CD4-positive, CD25-positive, alpha-beta regulatory T cell (primary cell): ENCODE data around the gene BGN. TPM values are rescaled to one million over a fixed set of nuclear protein-coding genes. Genes with fewer than 3 reads are reported as not detected.
A peak's percentile ranks its signal among the peaks of the same experiment; 100 is the strongest.

ENCODE experiments used
- ATAC-seq, 2 donors: fragments of 150-1000 bp; cut with Tn5 transposase; one replicate each; pipeline ENCODE4 v1.10.0; 2021; ENCODE audit warnings: low read depth in 2 of 2, moderate number of reproducible peaks in 2 of 2, moderate library complexity in 1 of 2
- DNase-seq, 3 donors: peaks; one replicate each; pipeline versions ENCODE4 v3.0.0 to v3.0.0-alpha.2; 2012 to 2022; ENCODE audit warnings: mixed read lengths in 1 of 3
- H3K27ac ChIP-seq: one replicate; pipeline ENCODE4 v1.7.0; 2013; ENCODE audit warnings: mild to moderate bottlenecking, low read length; ENCODE audit not compliant: insufficient read depth, poor library complexity, severe bottlenecking
- H3K27me3 ChIP-seq: one replicate; pipeline ENCODE4 v1.7.0; 2013; ENCODE audit warnings: low read length; ENCODE audit not compliant: control insufficient read depth, insufficient read depth
- H3K36me3 ChIP-seq: one replicate; pipeline ENCODE4 v1.7.0; 2013; ENCODE audit warnings: mild to moderate bottlenecking, low read length, moderate library complexity; ENCODE audit not compliant: control insufficient read depth, insufficient read depth
- H3K4me1 ChIP-seq: 2 replicates; pipeline ENCODE4 v1.7.0; 2013; ENCODE audit warnings: mild to moderate bottlenecking, low read length; ENCODE audit not compliant: insufficient read depth, control insufficient read depth, poor library complexity, severe bottlenecking
- H3K4me3 ChIP-seq: one replicate; pipeline ENCODE4 v1.7.0; 2013; ENCODE audit warnings: low read depth, mild to moderate bottlenecking, low read length, moderate library complexity
- H3K9me3 ChIP-seq, 2 experiments: 1 replicate in 1 of 2; 2 replicates in 1 of 2; pipeline ENCODE4 v1.7.0; 2013; ENCODE audit warnings: low read length in 2 of 2, mild to moderate bottlenecking in 1 of 2, moderate library complexity in 1 of 2; ENCODE audit not compliant: control insufficient read depth in 2 of 2
- H3K27ac Mint-ChIP-seq, 3 donors: one replicate each; pipeline ENCODE4 v1.8.0; 2020 to 2022; ENCODE audit warnings: mild to moderate bottlenecking in 3 of 3, mixed read lengths in 3 of 3, moderate library complexity in 2 of 3
- H3K27me3 Mint-ChIP-seq: one replicate; pipeline ENCODE4 v1.8.0; 2022; ENCODE audit warnings: mild to moderate bottlenecking, mixed read lengths
- H3K36me3 Mint-ChIP-seq: one replicate; pipeline ENCODE4 v1.8.0; 2020; ENCODE audit warnings: mixed read lengths
- H3K4me1 Mint-ChIP-seq, 4 donors: one replicate each; pipeline ENCODE4 v1.8.0; 2020 to 2022; ENCODE audit warnings: mixed read lengths in 4 of 4, mild to moderate bottlenecking in 1 of 4
- H3K4me3 Mint-ChIP-seq, 4 donors: one replicate each; pipeline ENCODE4 v1.8.0; 2020 to 2022; ENCODE audit warnings: mild to moderate bottlenecking in 4 of 4, mixed read lengths in 4 of 4, moderate library complexity in 3 of 4
- H3K9me3 Mint-ChIP-seq, 7 donors: one replicate each; pipeline ENCODE4 v1.8.0; 2020 to 2022; ENCODE audit warnings: mixed read lengths in 7 of 7, mild to moderate bottlenecking in 3 of 7, moderate library complexity in 2 of 7
- polyA plus RNA-seq, 4 donors: library from polyadenylated mRNA; unstranded; fragments of 300-500 nt; fragmentation: Illumina TruSeq; gene quantifications; one replicate each; pipeline ENCODE4 v1.2.3, GENCODE V29; 2021
- total RNA-seq: library from RNA; stranded (reverse); gene quantifications from one replicate; pipeline ENCODE4 v1.2.3, GENCODE V29; 2022

Gene BGN
- total and polyA plus RNA-seq, 5 donors from 2014 or later: not detected

- ATAC-seq (no peak), DNase-seq (no peak)
- Histone ChIP-seq H3K36me3 (no peaks in the 10 kb centered on the region), H3K4me3 (no peak overlapping the region), H3K27ac (no peak overlapping the region), H3K9me3 (no peaks in the 10 kb centered on the region), H3K27me3 (no peaks in the 10 kb centered on the region), H3K4me1 (no peaks in the 10 kb centered on the region)
- no peaks in the 10 kb centered on the region for H3K36me3 Mint-ChIP-seq
- H3K9me3 Mint-ChIP-seq: peaks cover 0 to 2% (median 0%) of the 10 kb centered on the region in 7 donors
- H3K4me3 Mint-ChIP-seq: no peak overlapping the region
- peaks cover 0 to 9% (median 0%) of the 10 kb centered on the region in 4 donors for H3K4me1 Mint-ChIP-seq
- no peak overlapping the region for H3K27ac Mint-ChIP-seq
- no peaks in the 10 kb centered on the region for H3K27me3 Mint-ChIP-seq
Measured at GRCh38 chrX:153512501-153512893, 17.7 kb downstream of the BGN start.

- peaks cover 0 to 2% (median 0%) of the 10 kb centered on the region in 7 donors for H3K9me3 Mint-ChIP-seq
- H3K27ac Mint-ChIP-seq: no peak overlapping the region
- H3K27me3 Mint-ChIP-seq: peaks cover under 1% of the 10 kb centered on the region
- Histone ChIP-seq H3K27ac (no peak overlapping the region), H3K9me3 (no peaks in the 10 kb centered on the region), H3K27me3 (no peaks in the 10 kb centered on the region), H3K4me3 (no peak overlapping the region), H3K36me3 (no peaks in the 10 kb centered on the region), H3K4me1 (no peaks in the 10 kb centered on the region)
- peaks cover 0 to 5% (median 0%) of the 10 kb centered on the region in 4 donors for H3K4me1 Mint-ChIP-seq
- DNase-seq: no peak
- no peaks in the 10 kb centered on the region for H3K36me3 Mint-ChIP-seq
- ATAC-seq: no peak
- H3K4me3 Mint-ChIP-seq: no peak overlapping the region
Measured at GRCh38 chrX:153513265-153513664, 18.5 kb downstream of the BGN start.

- Histone ChIP-seq H3K4me3 (no peak overlapping the region), H3K4me1 (no peaks in the 10 kb centered on the region), H3K9me3 (no peaks in the 10 kb centered on the region), H3K27ac (no peak overlapping the region), H3K27me3 (no peaks in the 10 kb centered on the region), H3K36me3 (no peaks in the 10 kb centered on the region)
- H3K27ac Mint-ChIP-seq: no peak overlapping the region
- no peak overlapping the region for H3K4me3 Mint-ChIP-seq
- H3K36me3 Mint-ChIP-seq: no peaks in the 10 kb centered on the region
- DNase-seq (no peak), ATAC-seq (no peak)
- H3K4me1 Mint-ChIP-seq: peaks cover 0 to 5% (median 0%) of the 10 kb centered on the region in 4 donors
- H3K9me3 Mint-ChIP-seq: peaks cover 0 to 2% (median 0%) of the 10 kb centered on the region in 7 donors
- H3K27me3 Mint-ChIP-seq: peaks cover 4% of the 10 kb centered on the region
Measured at GRCh38 chrX:153514259-153514658, 19.5 kb downstream of the BGN start.

GRCh38 chrX:153515435-153515834, 20.7 kb downstream of the BGN start:
- Histone ChIP-seq H3K9me3 (no peaks in the 10 kb centered on the region), H3K27me3 (no peaks in the 10 kb centered on the region), H3K4me1 (no peaks in the 10 kb centered on the region), H3K36me3 (no peaks in the 10 kb centered on the region), H3K27ac (no peak overlapping the region), H3K4me3 (no peak overlapping the region)
- Mint-ChIP-seq H3K36me3 (no peaks in the 10 kb centered on the region), H3K4me3 (no peak overlapping the region), H3K27me3 (peaks cover 7% of the 10 kb centered on the region), H3K27ac (peak overlapping the region in 1 of 3 donors; percentile 80), H3K4me1 (peaks cover 0 to 5% (median 0%) of the 10 kb centered on the region in 4 donors), H3K9me3 (peaks cover 0 to 2% (median 0%) of the 10 kb centered on the region in 7 donors)
- ATAC-seq: no peak
- no peak for DNase-seq

GRCh38 chrX:153516073-153516472, 21.3 kb downstream of the BGN start:
- H3K27ac Mint-ChIP-seq: no peak overlapping the region
- Histone ChIP-seq H3K27me3 (no peaks in the 10 kb centered on the region), H3K36me3 (no peaks in the 10 kb centered on the region), H3K4me1 (no peaks in the 10 kb centered on the region), H3K4me3 (no peak overlapping the region), H3K9me3 (no peaks in the 10 kb centered on the region), H3K27ac (no peak overlapping the region)
- H3K4me1 Mint-ChIP-seq: peaks cover 0 to 5% (median 0%) of the 10 kb centered on the region in 4 donors
- no peaks in the 10 kb centered on the region for H3K36me3 Mint-ChIP-seq
- H3K9me3 Mint-ChIP-seq: peaks cover 0 to 2% (median 0%) of the 10 kb centered on the region in 7 donors
- DNase-seq: no peak
- peaks cover 7% of the 10 kb centered on the region for H3K27me3 Mint-ChIP-seq
- ATAC-seq: no peak
- H3K4me3 Mint-ChIP-seq: no peak overlapping the region

GRCh38 chrX:153517423-153517822, 22.6 kb downstream of the BGN start, which contains the start of gene ATP2B3:
Gene ATP2B3, plus strand, starts transcription at chrX:153517642. Its CDS starts 18,606 bp downstream, at chrX:153536248.
- Mint-ChIP-seq H3K36me3 (no peaks in the 10 kb centered on the region), H3K9me3 (peaks cover 0 to 2% (median 0%) of the 10 kb centered on the region in 7 donors), H3K27me3 (peaks cover 11% of the 10 kb centered on the region), H3K4me3 (peak within 1 kb of the TSS in 1 of 4 donors; percentile 31), H3K27ac (peak within 1 kb of the TSS in 1 of 3 donors; percentile 80), H3K4me1 (peaks cover 0 to 5% (median 0%) of the 10 kb centered on the region in 4 donors)
- Histone ChIP-seq H3K9me3 (no peaks in the 10 kb centered on the region), H3K27me3 (no peaks in the 10 kb centered on the region), H3K27ac (no peak within 1 kb of the TSS), H3K4me3 (no peak within 1 kb of the TSS), H3K4me1 (no peaks in the 10 kb centered on the region), H3K36me3 (no peaks in the 10 kb centered on the region)
- no peak for ATAC-seq
- no peak for DNase-seq

- H3K4me1 Mint-ChIP-seq: peaks cover 0 to 5% (median 0%) of the 10 kb centered on the region in 4 donors
- DNase-seq (no peak), ATAC-seq (no peak)
- H3K4me3 ChIP-seq: no peak overlapping the region
- H3K36me3 Mint-ChIP-seq: no peaks in the 10 kb centered on the region
- H3K9me3 ChIP-seq: no peaks in the 10 kb centered on the region
- H3K27ac ChIP-seq: no peak overlapping the region
- no peaks in the 10 kb centered on the region for H3K36me3 ChIP-seq
- no peaks in the 10 kb centered on the region for H3K27me3 ChIP-seq
- H3K27ac Mint-ChIP-seq: peak overlapping the region in 1 of 3 donors; percentile 80
- H3K4me1 ChIP-seq: no peaks in the 10 kb centered on the region
- H3K9me3 Mint-ChIP-seq: peaks cover 0 to 2% (median 0%) of the 10 kb centered on the region in 7 donors
- H3K4me3 Mint-ChIP-seq: peak overlapping the region in 1 of 4 donors; percentile 31
- H3K27me3 Mint-ChIP-seq: peaks cover 11% of the 10 kb centered on the region
Measured at GRCh38 chrX:153517946-153518834, 23.4 kb downstream of the BGN start.
